Measurements from ENCODE around the gene GPR162. TPM values are rescaled to one million over a fixed set of nuclear protein-coding genes. Genes with fewer than 3 reads are reported as not detected.

The GPR162 gene
- total and polyA plus RNA-seq, 8 donors = 1.3 to 9.3 (median 4.0) TPM

- Histone ChIP-seq H3K27ac (no peak overlapping the region), H3K4me3 (no peak overlapping the region), H3K27me3 (no peaks in the 10 kb centered on the region), H3K4me1 (peaks cover 0 to 21% (median 3%) of the 10 kb centered on the region in 4 donors), H3K36me3 (peaks cover 0 to 72% (median 56%) of the 10 kb centered on the region in 4 donors), H3K9me3 (no peaks in the 10 kb centered on the region)
- TF ChIP-seq POLR2A (IDR thresholded peaks at IDR 0.05) = no peak
- TF ChIP-seq CTCF (IDR thresholded peaks at IDR 0.05) = no peak
- no peak for TF ChIP-seq POLR2AphosphoS5 (IDR thresholded peaks at IDR 0.05)
- TF ChIP-seq EP300 (IDR thresholded peaks at IDR 0.05) = no peak
- no peak for DNase-seq
- intact Hi-C loops (cut with DNase I; ENCODE audit: low total_unique reads) = no loop called here
- 71 to 84% (median 78%) methylated on average over 10 to 16 of the region's 16 CpGs for WGBS, 5 donors
Measured at GRCh38 chr12:6843118-6843902, 21.7 kb downstream of the GPR162 start.

GRCh38 chr12:6845395-6845794 lies 23.8 kb downstream of the GPR162 start:
- TF ChIP-seq POLR2A (IDR thresholded peaks at IDR 0.05) (no peak), POLR2AphosphoS5 (IDR thresholded peaks at IDR 0.05) (no peak), CTCF (IDR thresholded peaks at IDR 0.05) (no peak), EP300 (IDR thresholded peaks at IDR 0.05) (no peak)
- intact Hi-C loops (cut with DNase I; ENCODE audit: low total_unique reads) = no loop called here
- 89 to 93% (median 90%) methylated on average over 15 to 17 of the region's 17 CpGs for WGBS, 5 donors
- peaks cover 0 to 65% (median 50%) of the 10 kb centered on the region in 4 donors for H3K36me3 ChIP-seq
- no peaks in the 10 kb centered on the region for H3K9me3 ChIP-seq
- H3K4me3 ChIP-seq = no peak overlapping the region
- peaks cover 0 to 26% (median 3%) of the 10 kb centered on the region in 4 donors for H3K4me1 ChIP-seq
- H3K27me3 ChIP-seq = no peaks in the 10 kb centered on the region
- H3K27ac ChIP-seq = no peak overlapping the region
- DNase-seq = no peak

GRCh38 chr12:6846316-6846869 lies 24.8 kb downstream of the GPR162 start:
- peaks cover 0 to 65% (median 50%) of the 10 kb centered on the region in 4 donors for H3K36me3 ChIP-seq
- no peak overlapping the region for H3K27ac ChIP-seq
- WGBS, 5 donors = 86 to 92% (median 92%) methylated on average over 7 of the region's 7 CpGs
- intact Hi-C loops (cut with DNase I; ENCODE audit: low total_unique reads) = no loop called here
- H3K4me3 ChIP-seq = no peak overlapping the region
- no peaks in the 10 kb centered on the region for H3K27me3 ChIP-seq
- no peaks in the 10 kb centered on the region for H3K9me3 ChIP-seq
- peaks cover 0 to 25% (median 10%) of the 10 kb centered on the region in 4 donors for H3K4me1 ChIP-seq
- no peak for TF ChIP-seq POLR2A (IDR thresholded peaks at IDR 0.05)
- TF ChIP-seq POLR2AphosphoS5 (IDR thresholded peaks at IDR 0.05) = no peak
- no peak for TF ChIP-seq CTCF (IDR thresholded peaks at IDR 0.05)
- TF ChIP-seq EP300 (IDR thresholded peaks at IDR 0.05) = no peak
- no peak for DNase-seq

GRCh38 chr12:6847676-6848075 lies 26.1 kb downstream of the GPR162 start:
- no peak for TF ChIP-seq EP300 (IDR thresholded peaks at IDR 0.05)
- no peak for TF ChIP-seq POLR2AphosphoS5 (IDR thresholded peaks at IDR 0.05)
- no peak for TF ChIP-seq CTCF (IDR thresholded peaks at IDR 0.05)
- no peak for TF ChIP-seq POLR2A (IDR thresholded peaks at IDR 0.05)
- Histone ChIP-seq H3K4me1 (peaks cover 0 to 16% (median 8%) of the 10 kb centered on the region in 4 donors), H3K9me3 (no peaks in the 10 kb centered on the region), H3K36me3 (peaks cover 0 to 65% (median 50%) of the 10 kb centered on the region in 4 donors), H3K27ac (no peak overlapping the region), H3K4me3 (no peak overlapping the region), H3K27me3 (no peaks in the 10 kb centered on the region)
- intact Hi-C loops (cut with DNase I; ENCODE audit: low total_unique reads) = no loop called here
- no peak for DNase-seq
- whole genome bisulfite sequencing, 5 donors = 95 to 98% (median 97%) methylated on average over 2 of the region's 2 CpGs
